ENCODE results near the gene RBFOX1. TPM values are rescaled to one million over a fixed set of nuclear protein-coding genes. Genes with fewer than 3 reads are reported as not detected.

Gene RBFOX1
- total RNA-seq, 8 experiments from 2014 or later: 1.4 to 77.7 (median 41.3) TPM; not detected in 2

DNA sequence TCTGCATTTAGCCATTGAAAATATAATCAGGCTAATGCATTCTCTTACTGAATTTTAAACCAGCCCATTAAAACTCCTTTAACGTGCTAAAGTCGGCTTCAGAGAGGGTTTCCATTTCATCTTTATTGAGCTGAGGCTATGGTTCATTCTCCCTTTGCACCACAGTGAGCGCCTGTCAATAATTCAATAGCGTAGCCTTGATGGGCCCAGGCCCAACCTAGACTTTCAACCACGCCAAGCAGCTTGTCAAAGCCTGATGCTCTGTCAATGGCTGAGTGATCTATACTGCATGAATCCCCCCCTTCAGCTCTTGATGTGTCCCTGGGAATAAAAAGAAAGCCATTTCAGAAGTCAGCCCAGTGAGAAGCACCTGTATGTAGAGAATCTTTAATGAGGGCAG is 106.0 kb downstream of the RBFOX1 start:
- no peak overlapping the region for H3K4me3 ChIP-seq
- peaks cover 10 to 69% of the 10 kb centered on the region in 2 donors for H3K4me1 ChIP-seq (replicated peaks in 1 of 2)
- no peak for ATAC-seq (replicated peaks in 6 of 8)
- 19 to 100% (median 48%) methylated on average over 1 to 5 of the region's 5 CpGs; no CpG with 5 or more reads in 3 of the 10 experiments for WGBS, 10 experiments
- in situ Hi-C loops (cut with MboI; ENCODE audit: low pct_unique_long_range_greater_than_20kb in 2 of 9, low sequenced_read_pairs in 9 of 9, unreplicated experiment in 9 of 9): no loop called here
- H3K27ac ChIP-seq: no peak overlapping the region

DNA sequence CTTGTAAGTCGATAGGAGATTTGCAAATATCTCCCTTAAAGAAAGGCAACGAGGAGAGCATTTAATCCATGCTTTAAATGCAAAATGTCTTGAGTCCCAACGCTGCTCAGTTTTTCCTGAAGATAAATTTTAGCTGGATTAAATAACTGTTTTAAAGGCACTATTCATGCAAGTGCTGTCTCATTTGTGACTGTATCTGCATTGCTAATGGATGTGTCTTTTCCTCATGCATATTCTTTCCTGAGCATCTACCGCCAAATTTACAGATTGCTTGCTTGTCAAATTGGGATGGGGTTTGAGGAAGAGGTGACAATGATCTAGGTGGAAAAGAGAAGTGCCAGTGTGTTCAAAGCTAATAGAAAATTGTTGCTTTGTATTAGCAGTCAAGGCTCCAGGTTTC is 106.9 kb downstream of the RBFOX1 start:
- in situ Hi-C loops (cut with MboI; ENCODE audit: low pct_unique_long_range_greater_than_20kb in 2 of 9, low sequenced_read_pairs in 9 of 9, unreplicated experiment in 9 of 9): no loop called here
- no peak overlapping the region for H3K27ac ChIP-seq

DNA sequence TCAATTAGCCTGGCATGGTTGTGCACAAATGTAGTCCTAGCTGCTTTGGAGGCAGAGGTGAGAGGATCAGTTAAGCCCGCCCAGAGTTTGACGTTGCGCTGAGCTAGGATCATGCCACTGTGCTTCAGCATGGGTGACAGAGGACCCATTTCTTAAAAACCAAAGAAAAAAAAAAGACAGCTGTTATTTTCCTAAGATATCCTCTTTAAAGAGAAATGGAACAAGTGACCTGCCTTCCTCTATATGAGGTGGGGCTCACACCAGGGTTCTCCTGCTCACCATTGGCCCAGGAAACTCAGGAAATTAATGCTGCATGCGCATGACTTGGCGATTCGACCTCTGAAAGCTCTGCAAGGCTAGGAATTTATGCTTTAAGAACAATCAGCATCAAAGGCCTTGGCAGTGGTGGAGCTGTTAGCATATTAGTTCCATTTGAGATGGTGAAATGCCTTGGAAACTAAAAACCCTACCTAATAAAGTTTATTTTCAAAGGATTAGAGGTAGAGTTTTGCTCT is 108.3 kb downstream of the RBFOX1 start:
- in situ Hi-C loops (cut with MboI; ENCODE audit: low pct_unique_long_range_greater_than_20kb in 2 of 9, low sequenced_read_pairs in 9 of 9, unreplicated experiment in 9 of 9): no loop called here
- ATAC-seq (replicated peaks in 6 of 8): peak in 5 of 8 experiments; percentile 19 to 62 (median 54)
- H3K27ac ChIP-seq: peak overlapping the region in 1 of 2 donors; percentile 82
- H3K4me1 ChIP-seq (replicated peaks in 1 of 2): peaks cover 12 to 93% of the 10 kb centered on the region in 2 donors
- 0 to 70% (median 24%) methylated on average over 2 to 6 of the region's 6 CpGs; no CpG with 5 or more reads in 4 of the 10 experiments for WGBS, 10 experiments
- H3K4me3 ChIP-seq: no peak overlapping the region

More for the DNA sequence above, 106.9 kb downstream of the RBFOX1 start:
- 4 to 80% (median 40%) methylated on average over 1 to 4 of the region's 4 CpGs for WGBS, 10 experiments
- H3K4me1 ChIP-seq (replicated peaks in 1 of 2): peaks cover 12 to 78% of the 10 kb centered on the region in 2 donors
- ATAC-seq (replicated peaks in 6 of 8): peak in 1 of 8 experiments; percentile 68
- no peak overlapping the region for H3K4me3 ChIP-seq

DNA sequence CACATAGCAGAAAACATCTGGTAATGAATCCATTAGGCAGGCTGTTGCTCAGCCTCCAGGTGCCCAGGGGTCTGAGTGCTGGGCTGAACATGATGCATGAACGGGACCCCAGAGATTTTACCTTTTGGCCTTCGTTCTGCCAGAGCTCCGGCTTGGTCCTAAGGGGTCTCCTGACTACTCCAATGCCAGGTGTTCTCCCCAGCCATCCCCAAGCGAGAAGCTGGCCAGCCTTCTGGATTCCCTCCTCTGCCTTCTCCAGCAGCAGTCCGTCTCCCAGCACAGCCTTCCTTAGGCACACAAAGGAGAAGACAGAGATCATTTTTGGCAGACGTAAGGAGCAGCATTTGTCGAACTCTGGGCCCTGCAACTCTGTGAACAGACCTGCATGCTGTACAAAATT is 109.4 kb downstream of the RBFOX1 start:
- 3 to 83% (median 10%) methylated on average over 2 to 5 of the region's 7 CpGs; no CpG with 5 or more reads in 3 of the 10 experiments for WGBS, 10 experiments
- in situ Hi-C loops (cut with MboI; ENCODE audit: low pct_unique_long_range_greater_than_20kb in 2 of 9, low sequenced_read_pairs in 9 of 9, unreplicated experiment in 9 of 9): no loop called here
- H3K4me1 ChIP-seq (replicated peaks in 1 of 2): peaks cover 12 to 96% of the 10 kb centered on the region in 2 donors
- peak overlapping the region; percentile 52 to 82 for H3K27ac ChIP-seq
- ATAC-seq (replicated peaks in 6 of 8): peak in 4 of 8 experiments; percentile 3 to 19 (median 6)
- no peak overlapping the region for H3K4me3 ChIP-seq

DNA sequence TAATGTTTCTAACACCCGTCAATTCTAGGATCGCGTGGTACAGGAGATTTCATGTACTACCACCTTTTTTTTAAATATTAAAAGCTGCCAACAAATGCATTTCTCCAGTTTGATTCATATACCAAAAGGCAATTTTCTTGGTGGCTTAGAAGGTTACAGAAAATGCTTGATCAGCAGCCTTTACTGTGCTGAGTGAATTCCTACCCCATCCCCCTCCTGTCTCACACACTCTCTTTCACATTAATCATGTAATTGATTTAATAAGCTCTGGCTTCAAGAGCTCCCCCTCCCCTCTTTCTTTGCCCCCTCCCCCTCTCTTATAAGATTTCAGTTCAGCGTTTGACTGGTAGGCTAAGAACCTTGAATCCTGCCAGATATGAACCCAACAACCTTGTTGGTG is 110.5 kb downstream of the RBFOX1 start:
- in situ Hi-C loops (cut with MboI; ENCODE audit: low pct_unique_long_range_greater_than_20kb in 2 of 9, low sequenced_read_pairs in 9 of 9, unreplicated experiment in 9 of 9): no loop called here
- Histone ChIP-seq H3K27ac (peak overlapping the region in 1 of 2 donors; percentile 82), H3K4me3 (no peak overlapping the region), H3K4me1 (replicated peaks in 1 of 2) (peaks cover 12 to 92% of the 10 kb centered on the region in 2 donors)
- ATAC-seq (replicated peaks in 6 of 8): peak in 4 of 8 experiments; percentile 51 to 57 (median 54)
- WGBS, 10 experiments: 0 to 100% (median 67%) methylated on average over 1 to 4 of the region's 4 CpGs; no CpG with 5 or more reads in 4 of the 10 experiments

DNA sequence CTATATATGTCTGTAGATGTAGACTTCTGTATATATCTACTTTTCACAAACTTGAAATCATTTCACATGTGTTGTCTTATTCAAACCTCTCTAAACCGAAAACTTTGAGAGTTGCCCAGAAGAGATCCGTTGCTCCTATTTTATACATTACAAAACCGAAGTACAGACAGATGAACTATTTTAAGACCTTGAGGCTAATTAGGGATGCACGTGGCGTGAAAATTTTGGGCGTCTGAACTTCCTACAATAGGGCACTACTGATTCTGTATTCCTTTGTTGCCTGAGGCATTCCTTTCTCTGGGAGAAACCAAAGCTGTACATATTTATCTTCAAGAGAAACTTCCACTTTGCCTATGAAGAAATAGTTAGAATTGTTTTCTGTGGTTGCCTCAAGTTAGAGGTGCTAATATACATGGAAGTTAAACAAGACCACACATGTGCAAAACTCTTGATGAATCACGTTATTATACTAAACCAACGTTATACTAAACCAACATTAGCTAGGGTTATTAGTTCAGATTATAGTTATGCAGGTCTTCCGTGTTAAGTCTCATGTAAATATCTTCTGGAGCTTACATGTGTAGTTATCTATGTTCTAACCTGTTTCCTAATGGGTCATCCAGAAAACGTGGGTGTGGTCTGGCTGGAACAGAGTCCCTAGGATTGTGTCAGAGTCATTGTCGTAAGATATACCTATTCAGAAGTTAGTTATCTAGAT is 111.2 kb downstream of the RBFOX1 start:
- in situ Hi-C loops (cut with MboI; ENCODE audit: low pct_unique_long_range_greater_than_20kb in 2 of 9, low sequenced_read_pairs in 9 of 9, unreplicated experiment in 9 of 9): no loop called here
- WGBS, 10 experiments: 0 to 100% (median 64%) methylated on average over 1 to 11 of the region's 11 CpGs
- Histone ChIP-seq H3K4me1 (replicated peaks in 1 of 2) (peaks cover 12 to 87% of the 10 kb centered on the region in 2 donors), H3K4me3 (no peak overlapping the region), H3K27ac (no peak overlapping the region)
- peak in 1 of 8 experiments; percentile 59 for ATAC-seq (replicated peaks in 6 of 8)

DNA sequence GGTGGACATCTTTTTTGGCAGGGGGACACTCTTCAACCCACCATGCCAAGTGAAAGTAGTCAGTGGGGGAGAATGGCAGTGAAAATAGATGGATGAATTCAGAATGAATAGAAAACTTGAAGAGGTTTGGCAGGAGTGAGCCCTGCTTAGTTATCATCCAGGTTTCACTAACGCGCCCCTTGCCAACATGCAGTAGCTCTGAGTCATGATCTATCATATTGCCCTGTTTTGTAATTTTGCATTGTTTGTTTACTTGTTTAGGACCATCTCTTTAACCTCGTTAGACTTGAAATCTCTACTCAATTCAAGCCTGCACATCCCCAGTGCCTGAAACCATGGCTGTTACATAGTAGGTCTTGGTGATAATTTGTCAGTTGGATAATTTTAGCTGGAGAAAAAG is 116.7 kb downstream of the RBFOX1 start:
- H3K27ac ChIP-seq: no peak overlapping the region
- H3K4me3 ChIP-seq: no peak overlapping the region
- 17 to 100% (median 67%) methylated on average over 1 to 3 of the region's 3 CpGs; no CpG with 5 or more reads in 2 of the 10 experiments for WGBS, 10 experiments
- in situ Hi-C loops (cut with MboI; ENCODE audit: low pct_unique_long_range_greater_than_20kb in 2 of 9, low sequenced_read_pairs in 9 of 9, unreplicated experiment in 9 of 9): no loop called here
- peaks cover 0 to 62% of the 10 kb centered on the region in 2 donors for H3K4me1 ChIP-seq (replicated peaks in 1 of 2)
- ATAC-seq (replicated peaks in 6 of 8): no peak

DNA sequence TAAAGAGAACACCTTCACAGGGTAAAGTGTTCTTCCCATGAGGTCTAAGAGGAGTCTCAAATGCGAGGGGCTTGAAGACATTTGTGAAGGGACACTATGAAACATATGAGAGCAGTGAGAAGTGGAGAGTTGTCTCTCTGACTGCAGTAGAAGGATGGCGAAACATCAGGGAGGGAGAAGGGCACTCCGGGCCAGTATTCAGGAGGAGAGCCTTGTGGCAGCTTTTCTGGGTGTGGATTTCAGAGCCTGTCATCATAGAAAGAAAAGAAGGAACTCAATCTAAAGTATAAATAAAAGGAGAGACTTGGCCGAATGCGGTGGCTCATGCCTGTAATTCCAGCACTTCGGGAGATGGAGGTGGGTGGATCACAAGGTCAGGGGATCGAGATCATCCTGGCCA is 117.2 kb downstream of the RBFOX1 start:
- WGBS, 10 experiments: 21 to 100% (median 67%) methylated on average over 3 to 6 of the region's 7 CpGs; no CpG with 5 or more reads in 1 of the 10 experiments
- in situ Hi-C loops (cut with MboI; ENCODE audit: low pct_unique_long_range_greater_than_20kb in 2 of 9, low sequenced_read_pairs in 9 of 9, unreplicated experiment in 9 of 9): no loop called here
- Histone ChIP-seq H3K27ac (no peak overlapping the region), H3K4me3 (no peak overlapping the region), H3K4me1 (replicated peaks in 1 of 2) (peaks cover 0 to 57% of the 10 kb centered on the region in 2 donors)
- ATAC-seq (replicated peaks in 6 of 8): no peak

DNA sequence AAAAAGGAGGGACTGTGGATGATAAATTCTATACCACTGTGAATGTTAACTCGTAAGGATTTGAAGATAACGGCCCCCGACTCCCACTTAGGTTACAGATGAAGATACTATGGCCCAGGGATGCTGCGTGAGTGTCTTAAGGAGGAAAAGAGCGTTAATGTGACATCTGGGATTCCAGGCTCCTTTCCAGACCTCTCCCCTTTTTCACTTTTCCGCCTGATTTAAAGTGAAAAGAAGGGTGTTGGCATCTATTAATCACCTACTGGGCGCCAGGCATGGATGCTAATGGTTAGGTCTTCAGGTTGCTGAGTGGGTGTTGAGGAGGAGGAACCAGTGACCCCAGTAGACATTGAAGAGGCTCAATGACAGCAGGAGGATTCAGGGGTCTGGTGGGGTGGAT is 117.8 kb downstream of the RBFOX1 start:
- Histone ChIP-seq H3K4me3 (no peak overlapping the region), H3K27ac (no peak overlapping the region), H3K4me1 (replicated peaks in 1 of 2) (peaks cover 0 to 50% of the 10 kb centered on the region in 2 donors)
- in situ Hi-C loops (cut with MboI; ENCODE audit: low pct_unique_long_range_greater_than_20kb in 2 of 9, low sequenced_read_pairs in 9 of 9, unreplicated experiment in 9 of 9): no loop called here
- WGBS, 10 experiments: 14 to 84% (median 33%) methylated on average over 2 to 7 of the region's 7 CpGs; no CpG with 5 or more reads in 1 of the 10 experiments
- peak in 1 of 8 experiments; percentile 12 for ATAC-seq (replicated peaks in 6 of 8)

DNA sequence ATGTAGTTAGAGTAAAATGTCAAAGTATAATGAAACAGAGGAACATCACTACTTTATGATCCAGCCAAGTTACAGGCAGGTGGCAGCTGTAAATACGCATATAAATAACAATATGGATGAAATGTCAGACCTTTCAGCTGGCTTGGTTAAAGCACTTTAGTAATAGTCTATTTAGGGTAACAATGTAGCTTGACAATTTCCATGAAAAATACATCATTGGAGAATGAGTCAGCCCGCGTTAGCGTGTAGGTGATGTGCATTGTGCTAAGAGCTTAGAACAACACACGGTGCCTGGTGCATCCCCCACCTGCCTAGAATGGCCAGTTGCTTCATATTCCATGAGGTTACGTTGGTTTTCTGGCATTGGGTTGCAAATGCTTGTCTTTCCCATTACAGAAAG is 119.4 kb downstream of the RBFOX1 start:
- 0 to 80% (median 47%) methylated on average over 1 to 6 of the region's 6 CpGs for WGBS, 10 experiments
- in situ Hi-C loops (cut with MboI; ENCODE audit: low pct_unique_long_range_greater_than_20kb in 2 of 9, low sequenced_read_pairs in 9 of 9, unreplicated experiment in 9 of 9): no loop called here
- ATAC-seq (replicated peaks in 6 of 8): peak in 4 of 8 experiments; percentile 90 to 98 (median 94)
- Histone ChIP-seq H3K4me1 (replicated peaks in 1 of 2) (peaks cover 0 to 39% of the 10 kb centered on the region in 2 donors), H3K27ac (no peak overlapping the region), H3K4me3 (no peak overlapping the region)

DNA sequence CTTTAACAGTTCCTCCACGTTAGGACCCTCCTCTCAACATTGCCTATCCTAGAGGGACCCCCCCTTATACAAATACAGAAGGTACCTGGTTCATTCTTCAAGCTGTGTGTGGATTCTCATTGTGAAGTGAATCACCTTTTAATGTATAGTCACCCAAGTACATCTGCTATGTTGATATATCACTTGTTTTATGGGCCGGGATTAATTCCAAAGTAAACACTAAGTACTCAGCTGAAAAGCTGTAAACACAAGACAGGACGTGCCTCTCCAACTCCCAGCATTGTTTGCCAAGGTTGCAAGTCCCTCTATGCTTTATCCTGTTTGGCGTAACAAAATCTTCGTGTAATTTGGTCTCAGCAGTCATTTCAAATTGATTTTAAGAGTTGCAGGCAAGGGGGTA is 123.6 kb downstream of the RBFOX1 start:
- no peak for ATAC-seq (replicated peaks in 6 of 8)
- in situ Hi-C loops (cut with MboI; ENCODE audit: low pct_unique_long_range_greater_than_20kb in 2 of 9, low sequenced_read_pairs in 9 of 9, unreplicated experiment in 9 of 9): no loop called here
- H3K4me1 ChIP-seq (replicated peaks in 1 of 2): peaks cover 0 to 20% of the 10 kb centered on the region in 2 donors
- 0 to 95% (median 46%) methylated on average over 2 to 5 of the region's 5 CpGs; no CpG with 5 or more reads in 2 of the 10 experiments for WGBS, 10 experiments
- H3K27ac ChIP-seq: no peak overlapping the region
- H3K4me3 ChIP-seq: no peak overlapping the region

DNA sequence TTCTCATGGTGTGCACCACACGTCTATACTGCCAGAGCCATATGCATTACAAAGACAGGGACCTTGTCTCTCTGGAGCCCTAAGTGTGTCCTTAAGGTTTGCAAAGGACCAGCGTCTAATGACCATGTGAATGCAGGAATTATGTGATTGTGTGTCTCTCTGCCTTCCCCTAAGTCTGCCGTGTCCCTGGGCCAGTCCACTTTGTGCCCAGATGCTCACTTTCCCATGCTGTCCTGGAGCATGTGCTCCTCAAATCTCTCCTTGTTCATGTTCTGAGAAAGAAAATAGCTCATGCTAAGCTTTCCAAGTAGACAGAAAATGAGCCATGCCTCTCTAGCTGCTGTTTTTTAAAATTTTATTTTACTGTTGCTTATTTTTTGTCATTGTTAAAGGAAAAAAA is 125.5 kb downstream of the RBFOX1 start:
- 0 to 21% (median 14%) methylated on average over 1 to 3 of the region's 3 CpGs; no CpG with 5 or more reads in 5 of the 10 experiments for WGBS, 10 experiments
- Histone ChIP-seq H3K4me1 (replicated peaks in 1 of 2) (peaks cover 0 to 2% of the 10 kb centered on the region in 2 donors), H3K27ac (no peak overlapping the region), H3K4me3 (no peak overlapping the region)
- ATAC-seq (replicated peaks in 6 of 8): no peak
- in situ Hi-C loops (cut with MboI; ENCODE audit: low pct_unique_long_range_greater_than_20kb in 2 of 9, low sequenced_read_pairs in 9 of 9, unreplicated experiment in 9 of 9): no loop called here

DNA sequence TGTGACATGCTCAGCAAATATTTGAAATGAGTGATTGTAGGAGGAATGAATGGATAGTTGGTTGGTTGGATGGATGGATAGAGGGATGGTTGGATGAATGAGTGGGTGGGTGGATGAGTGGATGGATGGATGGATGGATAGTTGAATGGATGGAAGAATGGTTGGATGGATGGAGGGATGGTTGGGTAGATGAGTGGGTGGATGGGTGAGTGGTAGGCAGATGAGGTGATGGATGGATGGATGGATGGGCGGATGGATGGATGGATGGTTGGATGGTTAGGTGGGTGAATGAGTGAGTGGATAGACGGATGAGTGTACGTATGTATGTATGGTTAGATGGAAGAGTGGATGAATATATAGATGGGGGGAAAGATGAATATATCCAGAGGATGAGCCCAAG is 137.7 kb downstream of the RBFOX1 start:
- no peak for ATAC-seq (replicated peaks in 6 of 8)
- peaks cover 0 to 5% of the 10 kb centered on the region in 2 donors for H3K4me1 ChIP-seq (replicated peaks in 1 of 2)
- in situ Hi-C loops (cut with MboI; ENCODE audit: low pct_unique_long_range_greater_than_20kb in 2 of 9, low sequenced_read_pairs in 9 of 9, unreplicated experiment in 9 of 9): no loop called here

More for the DNA sequence above, 137.7 kb downstream of the RBFOX1 start:
- Histone ChIP-seq H3K27ac (no peak overlapping the region), H3K4me3 (no peak overlapping the region)
- WGBS, 10 experiments: 0 to 94% (median 44%) methylated on average over 2 to 3 of the region's 3 CpGs; no CpG with 5 or more reads in 2 of the 10 experiments
